ENCODE data around the gene BCAR1. TPM values are rescaled to one million over a fixed set of nuclear protein-coding genes. Genes with fewer than 3 reads are reported as not detected.

The BCAR1 gene
- polyA plus RNA-seq, 1 donor (not counting 4 experiments of a cell fraction or from before 2014, with no cell fraction given) = 17.8 TPM

DNA sequence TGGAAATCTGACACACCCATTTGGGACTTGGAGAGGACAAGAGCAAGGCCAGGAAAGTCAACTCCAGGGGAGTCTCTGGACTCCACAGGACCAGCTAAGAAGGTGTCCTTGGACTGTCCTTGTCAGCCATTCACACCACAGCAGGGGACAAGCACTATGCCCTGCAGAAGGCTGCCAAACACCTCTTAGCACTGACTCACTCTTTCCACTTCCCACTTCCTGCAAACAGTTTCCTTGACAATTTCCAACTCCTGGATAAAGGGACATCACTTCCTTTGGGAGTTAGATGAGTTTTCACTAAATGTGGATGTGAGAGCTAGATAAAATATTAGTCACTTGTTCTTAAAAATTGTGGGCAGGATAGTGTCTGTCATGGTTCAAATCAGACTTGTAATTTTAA, 37.8 kb upstream of the BCAR1 start:
- no peak for FAIRE-seq
- H3K27me3 ChIP-seq (ENCODE audit: control insufficient read depth, extremely low read depth, insufficient read depth, low read length) = no peaks in the 10 kb centered on the region
- DNase-seq (ENCODE audit: low read depth, low spot score) = no peak
- H3K9me1 ChIP-seq (ENCODE audit: control insufficient read depth, extremely low read depth, insufficient read depth, low read length) = no peaks in the 10 kb centered on the region
- H3K79me2 ChIP-seq (ENCODE audit: control insufficient read depth, insufficient read depth, low read length) = no peaks in the 10 kb centered on the region
- peaks cover 3 to 11% of the 10 kb centered on the region in 2 experiments for H3K36me3 ChIP-seq (ENCODE audit: control insufficient read depth in 2 of 2, extremely low read depth in 1 of 2, insufficient read depth in 2 of 2, low read length in 2 of 2)
- peak overlapping the region; percentile 13 for H3K4me2 ChIP-seq (ENCODE audit: control insufficient read depth, extremely low read depth, insufficient read depth, low read depth, low read length)
- no peak for TF ChIP-seq EZH2 (IDR thresholded peaks at IDR 0.05; ENCODE audit: low read length)
- TF ChIP-seq, protein P1, sequence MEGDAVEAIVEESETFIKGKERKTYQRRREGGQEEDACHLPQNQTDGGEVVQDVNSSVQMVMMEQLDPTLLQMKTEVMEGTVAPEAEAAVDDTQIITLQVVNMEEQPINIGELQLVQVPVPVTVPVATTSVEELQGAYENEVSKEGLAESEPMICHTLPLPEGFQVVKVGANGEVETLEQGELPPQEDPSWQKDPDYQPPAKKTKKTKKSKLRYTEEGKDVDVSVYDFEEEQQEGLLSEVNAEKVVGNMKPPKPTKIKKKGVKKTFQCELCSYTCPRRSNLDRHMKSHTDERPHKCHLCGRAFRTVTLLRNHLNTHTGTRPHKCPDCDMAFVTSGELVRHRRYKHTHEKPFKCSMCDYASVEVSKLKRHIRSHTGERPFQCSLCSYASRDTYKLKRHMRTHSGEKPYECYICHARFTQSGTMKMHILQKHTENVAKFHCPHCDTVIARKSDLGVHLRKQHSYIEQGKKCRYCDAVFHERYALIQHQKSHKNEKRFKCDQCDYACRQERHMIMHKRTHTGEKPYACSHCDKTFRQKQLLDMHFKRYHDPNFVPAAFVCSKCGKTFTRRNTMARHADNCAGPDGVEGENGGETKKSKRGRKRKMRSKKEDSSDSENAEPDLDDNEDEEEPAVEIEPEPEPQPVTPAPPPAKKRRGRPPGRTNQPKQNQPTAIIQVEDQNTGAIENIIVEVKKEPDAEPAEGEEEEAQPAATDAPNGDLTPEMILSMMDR (optimal IDR thresholded peaks at IDR 0.05 in 1 of 3, IDR thresholded peaks at IDR 0.05 in 1 of 3, conservative IDR thresholded peaks at IDR 0.05 in 1 of 3; ENCODE audit: extremely low read depth in 1 of 3, insufficient read depth in 2 of 3, low read length in 3 of 3) = no peak
- H4K20me1 ChIP-seq (ENCODE audit: control insufficient read depth, extremely low read depth, insufficient read depth, low read length) = no peaks in the 10 kb centered on the region
- H3K4me3 ChIP-seq (ENCODE audit: control insufficient read depth in 2 of 3, extremely low read depth in 1 of 3, insufficient read depth in 2 of 3, low read depth in 1 of 3, low read length in 3 of 3) = no peak overlapping the region
- H2AFZ ChIP-seq (ENCODE audit: control insufficient read depth, low read length) = no peak overlapping the region
- H3K4me1 ChIP-seq (ENCODE audit: control insufficient read depth, extremely low read depth, insufficient read depth, low read length) = peaks cover 21% of the 10 kb centered on the region
- dilution Hi-C loops (cut with MboI; ENCODE audit: extremely low pct_ligation_motif_present, low sequenced_read_pairs) = no loop called here
- H3K9me3 ChIP-seq (ENCODE audit: control insufficient read depth, low read depth, low read length) = no peaks in the 10 kb centered on the region
- no peak overlapping the region for H3K9ac ChIP-seq (ENCODE audit: control insufficient read depth, extremely low read depth, insufficient read depth, low read length)
- H3K27ac ChIP-seq (ENCODE audit: control insufficient read depth, insufficient read depth, low read length) = no peak overlapping the region

GRCh38 chr16:75288596-75289120, 37.2 kb upstream of the BCAR1 start:
- peak overlapping the region; percentile 51 for H3K27ac ChIP-seq (ENCODE audit: control insufficient read depth, insufficient read depth, low read length)
- peaks cover 1 to 11% of the 10 kb centered on the region in 2 experiments for H3K36me3 ChIP-seq (ENCODE audit: control insufficient read depth in 2 of 2, extremely low read depth in 1 of 2, insufficient read depth in 2 of 2, low read length in 2 of 2)
- H3K4me2 ChIP-seq (ENCODE audit: control insufficient read depth, extremely low read depth, insufficient read depth, low read depth, low read length) = peak overlapping the region; percentile 46
- dilution Hi-C loops (cut with MboI; ENCODE audit: extremely low pct_ligation_motif_present, low sequenced_read_pairs) = no loop called here
- TF ChIP-seq EZH2 (IDR thresholded peaks at IDR 0.05; ENCODE audit: low read length) = no peak
- TF ChIP-seq, protein P1 (optimal IDR thresholded peaks at IDR 0.05 in 1 of 3, IDR thresholded peaks at IDR 0.05 in 1 of 3, conservative IDR thresholded peaks at IDR 0.05 in 1 of 3; ENCODE audit: extremely low read depth in 1 of 3, insufficient read depth in 2 of 3, low read length in 3 of 3) = no peak
- no peaks in the 10 kb centered on the region for H3K9me3 ChIP-seq (ENCODE audit: control insufficient read depth, low read depth, low read length)
- no peaks in the 10 kb centered on the region for H4K20me1 ChIP-seq (ENCODE audit: control insufficient read depth, extremely low read depth, insufficient read depth, low read length)
- no peak overlapping the region for H2AFZ ChIP-seq (ENCODE audit: control insufficient read depth, low read length)
- no peak overlapping the region for H3K9ac ChIP-seq (ENCODE audit: control insufficient read depth, extremely low read depth, insufficient read depth, low read length)
- DNase-seq (ENCODE audit: low read depth, low spot score) = no peak
- no peak overlapping the region for H3K4me3 ChIP-seq (ENCODE audit: control insufficient read depth in 2 of 3, extremely low read depth in 1 of 3, insufficient read depth in 2 of 3, low read depth in 1 of 3, low read length in 3 of 3)
- FAIRE-seq = no peak
- H3K9me1 ChIP-seq (ENCODE audit: control insufficient read depth, extremely low read depth, insufficient read depth, low read length) = no peaks in the 10 kb centered on the region
- H3K79me2 ChIP-seq (ENCODE audit: control insufficient read depth, insufficient read depth, low read length) = no peaks in the 10 kb centered on the region
- H3K4me1 ChIP-seq (ENCODE audit: control insufficient read depth, extremely low read depth, insufficient read depth, low read length) = peaks cover 21% of the 10 kb centered on the region
- H3K27me3 ChIP-seq (ENCODE audit: control insufficient read depth, extremely low read depth, insufficient read depth, low read length) = no peaks in the 10 kb centered on the region

Measured in keratinocyte (primary cell).